HUES64 (cell line): ENCODE measurements around the gene ETV4.
"Not testable (repeated sequence)": the region's sequence is repeated elsewhere in the genome, so short reads cannot be mapped to it uniquely, and the experiment has no call there.

Source experiments
- H3K27ac ChIP-seq: 2 replicates; pipeline ENCODE4 v1.7.0; 2013; ENCODE audit warnings: low read depth, low read length, inconsistent platforms
- H3K27me3 ChIP-seq: 2 replicates; pipeline ENCODE4 v1.6.1; 2013; ENCODE audit warnings: mild to moderate bottlenecking, low read length; ENCODE audit not compliant: insufficient read depth
- H3K36me3 ChIP-seq: 2 replicates; pipeline ENCODE4 v1.6.1; 2013; ENCODE audit warnings: mild to moderate bottlenecking, low read length; ENCODE audit not compliant: insufficient read depth
- H3K4me1 ChIP-seq: 2 replicates; pipeline ENCODE4 v1.6.1; 2013; ENCODE audit warnings: mild to moderate bottlenecking, low read length, moderate library complexity; ENCODE audit not compliant: insufficient read depth
- H3K4me3 ChIP-seq: 2 replicates; pipeline ENCODE4 v1.5.1; 2013; ENCODE audit warnings: mild to moderate bottlenecking, low read length, moderate library complexity
- H3K9ac ChIP-seq: 2 replicates; pipeline ENCODE4 v1.6.1; 2013; ENCODE audit warnings: mild to moderate bottlenecking, low read depth, low read length
- H3K9me3 ChIP-seq: 2 replicates; pipeline ENCODE4 v1.6.1; 2013; ENCODE audit warnings: low read depth, low read length; ENCODE audit not compliant: insufficient read depth
- WGBS: fragments of 150-250, 120-280 bp; methylation state at CpG from one replicate; pipeline ENCODE4 v1.1.7; 2013; ENCODE audit warnings: missing lambda C conversion rate; 5-methylcytosine and 5-hydroxymethylcytosine counted together

The ETV4 gene

GRCh38 chr17:43528319-43528987 lies 17.7 kb downstream of the ETV4 start:
- peaks cover 71% of the 10 kb centered on the region for H3K36me3 ChIP-seq
- H3K9ac ChIP-seq = no peak overlapping the region
- WGBS = 87% methylated on average over 13 of the region's 13 CpGs
- H3K27ac ChIP-seq = no peak overlapping the region
- H3K27me3 ChIP-seq = peaks cover 9% of the 10 kb centered on the region; the same call in 1 of the 2 replicates
- no peaks in the 10 kb centered on the region for H3K9me3 ChIP-seq
- peaks cover 39% of the 10 kb centered on the region for H3K4me1 ChIP-seq
- H3K4me3 ChIP-seq = no peak overlapping the region

- H3K9ac ChIP-seq = no peak overlapping the region
- 91% methylated on average over 7 of the region's 7 CpGs for WGBS
- H3K27me3 ChIP-seq = peaks cover 9% of the 10 kb centered on the region; the same call in 1 of the 2 replicates
- no peak overlapping the region for H3K27ac ChIP-seq
- no peaks in the 10 kb centered on the region for H3K9me3 ChIP-seq
- H3K4me3 ChIP-seq = no peak overlapping the region
- peaks cover 39% of the 10 kb centered on the region for H3K4me1 ChIP-seq
- H3K36me3 ChIP-seq = peaks cover 73% of the 10 kb centered on the region
Measured at GRCh38 chr17:43526886-43527648, 19.1 kb downstream of the ETV4 start.

GRCh38 chr17:43524945-43525575 lies 21.1 kb downstream of the ETV4 start:
- Histone ChIP-seq H3K36me3 (peaks cover 90% of the 10 kb centered on the region), H3K4me3 (no peak overlapping the region), H3K9me3 (no peaks in the 10 kb centered on the region), H3K4me1 (peaks cover 24% of the 10 kb centered on the region), H3K27me3 (peaks cover 7% of the 10 kb centered on the region; the same call in 1 of the 2 replicates), H3K9ac (no peak overlapping the region), H3K27ac (no peak overlapping the region)
- WGBS = 94% methylated on average over 8 of the region's 8 CpGs

- Histone ChIP-seq H3K4me1 (peaks cover 15% of the 10 kb centered on the region; the same call in 1 of the 2 replicates), H3K27me3 (no peaks in the 10 kb centered on the region), H3K4me3 (no peak overlapping the region), H3K9ac (no peak overlapping the region), H3K36me3 (peaks cover 90% of the 10 kb centered on the region), H3K9me3 (no peaks in the 10 kb centered on the region), H3K27ac (no peak overlapping the region)
- WGBS = over 99% methylated on average over 4 of the region's 4 CpGs
Measured at GRCh38 chr17:43521389-43521788, 24.8 kb downstream of the ETV4 start.

GRCh38 chr17:43517615-43518386 lies 28.3 kb downstream of the ETV4 start:
- 97% methylated on average over 8 of the region's 8 CpGs for WGBS
- no peak overlapping the region for H3K4me3 ChIP-seq
- no peak overlapping the region for H3K9ac ChIP-seq
- H3K36me3 ChIP-seq = peaks cover 86% of the 10 kb centered on the region
- H3K9me3 ChIP-seq = no peaks in the 10 kb centered on the region
- H3K4me1 ChIP-seq = no peaks in the 10 kb centered on the region
- no peak overlapping the region for H3K27ac ChIP-seq
- no peaks in the 10 kb centered on the region for H3K27me3 ChIP-seq

- Histone ChIP-seq H3K27ac (no peak overlapping the region), H3K9ac (no peak overlapping the region)
- 92% methylated on average over 6 of the region's 6 CpGs for WGBS
Measured at GRCh38 chr17:43517161-43517560, 29.0 kb downstream of the ETV4 start.

GRCh38 chr17:43515656-43516055 lies 30.5 kb downstream of the ETV4 start:
- Histone ChIP-seq H3K4me3 (no peak overlapping the region), H3K4me1 (no peaks in the 10 kb centered on the region), H3K27ac (no peak overlapping the region), H3K36me3 (peaks cover 90% of the 10 kb centered on the region), H3K27me3 (no peaks in the 10 kb centered on the region), H3K9ac (no peak overlapping the region), H3K9me3 (no peaks in the 10 kb centered on the region)
- 100% methylated on average over 1 of the region's 1 CpG for WGBS

More at GRCh38 chr17:43517161-43517560, 29.0 kb downstream of the ETV4 start:
- H3K4me3 ChIP-seq = no peak overlapping the region
- no peaks in the 10 kb centered on the region for H3K4me1 ChIP-seq
- H3K27me3 ChIP-seq = no peaks in the 10 kb centered on the region
- H3K36me3 ChIP-seq = peaks cover 89% of the 10 kb centered on the region
- H3K9me3 ChIP-seq = no peaks in the 10 kb centered on the region

GRCh38 chr17:43511199-43511598 lies 34.9 kb downstream of the ETV4 start:
- not testable (repeated sequence) for H3K27me3 ChIP-seq, H3K4me1 ChIP-seq, H3K27ac ChIP-seq, H3K4me3 ChIP-seq, H3K9ac ChIP-seq, H3K9me3 ChIP-seq
- WGBS = 95% methylated on average over 3 of the region's 3 CpGs
- peaks cover 87% of the 10 kb centered on the region for H3K36me3 ChIP-seq

- not testable (repeated sequence) for H3K4me1 ChIP-seq, H3K27ac ChIP-seq, H3K9me3 ChIP-seq, H3K27me3 ChIP-seq, H3K4me3 ChIP-seq, H3K9ac ChIP-seq
- 97% methylated on average over 7 of the region's 7 CpGs for WGBS
- peaks cover 88% of the 10 kb centered on the region for H3K36me3 ChIP-seq
Measured at GRCh38 chr17:43509440-43509839, 36.7 kb downstream of the ETV4 start.

GRCh38 chr17:43490621-43491020 lies 55.5 kb downstream of the ETV4 start:
- WGBS = 92% methylated on average over 4 of the region's 5 CpGs
- no peak overlapping the region for H3K9ac ChIP-seq
- H3K4me3 ChIP-seq = no peak overlapping the region
- H3K9me3 ChIP-seq = no peaks in the 10 kb centered on the region
- peaks cover 57% of the 10 kb centered on the region for H3K36me3 ChIP-seq
- no peak overlapping the region for H3K27ac ChIP-seq
- H3K27me3 ChIP-seq = no peaks in the 10 kb centered on the region
- no peaks in the 10 kb centered on the region; the same call in 1 of the 2 replicates for H3K4me1 ChIP-seq
